Measurements from ENCODE around the gene NAALADL2. TPM values are rescaled to one million over a fixed set of nuclear protein-coding genes. Genes with fewer than 3 reads are reported as not detected.
"Not testable (repeated sequence)": the region's sequence is repeated elsewhere in the genome, so short reads cannot be mapped to it uniquely, and the experiment has no call there.

Gene NAALADL2
- polyA plus RNA-seq, 4 donors: 17.1 to 20.7 (median 18.0) TPM

DNA sequence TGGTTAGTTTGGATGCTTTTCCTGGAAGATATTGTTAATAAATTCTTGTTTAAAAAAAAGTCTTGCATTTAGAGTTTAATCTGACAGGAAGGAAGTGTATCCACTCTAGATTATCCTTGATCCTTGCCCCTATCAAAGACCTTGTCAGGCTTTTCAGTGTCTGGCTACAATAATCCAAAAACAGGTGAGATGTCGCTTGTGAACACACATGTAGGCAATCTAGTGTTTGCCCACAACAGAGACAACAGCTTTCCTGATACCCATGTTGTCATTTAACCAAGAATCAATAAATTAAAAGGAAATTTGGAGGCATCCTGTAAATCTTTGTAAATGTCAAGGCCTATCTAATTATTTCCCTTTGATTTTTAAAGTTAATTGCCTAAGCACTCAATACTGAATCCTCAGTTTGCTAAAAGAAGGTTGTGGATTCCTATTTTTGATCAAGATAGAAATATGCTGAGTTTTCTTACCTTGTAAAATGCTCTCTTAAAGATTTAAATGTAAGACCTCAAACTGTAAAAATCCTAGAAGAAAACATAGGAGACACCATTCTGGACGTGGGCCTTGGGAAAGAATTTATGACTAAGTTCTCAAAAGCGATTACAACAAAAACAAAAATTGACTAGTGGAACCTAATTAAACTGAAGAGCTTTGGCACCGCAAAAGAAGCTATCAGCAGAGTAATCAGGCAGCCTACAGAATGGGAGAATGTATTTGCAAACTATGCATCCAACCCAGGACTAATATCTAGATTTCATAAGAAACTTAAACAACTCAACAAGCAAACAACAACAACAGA lies 207.7 kb downstream of the NAALADL2 start:
- no peak for DNase-seq (ENCODE audit: low read depth in 4 of 4, low spot score in 2 of 4)

DNA sequence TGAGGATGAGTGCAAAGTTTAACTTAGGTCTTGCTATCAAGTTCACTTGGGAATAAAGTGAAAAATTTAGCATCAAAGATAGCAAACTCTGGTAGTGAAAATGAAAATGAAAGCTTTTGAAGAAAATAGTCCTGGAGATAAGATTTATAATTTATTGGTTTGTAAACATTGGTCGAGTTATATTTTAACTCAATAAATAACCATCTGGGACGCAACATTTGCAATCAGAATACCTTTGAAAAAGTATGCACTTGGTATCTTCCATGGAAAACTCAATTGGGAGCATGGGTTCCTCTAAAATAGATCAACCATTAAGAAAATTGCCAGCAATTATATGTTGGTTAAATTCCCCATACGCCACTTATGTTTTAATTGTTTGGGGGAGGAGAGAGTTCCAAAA lies 209.5 kb downstream of the NAALADL2 start:
- DNase-seq (ENCODE audit: low read depth in 4 of 4, low spot score in 2 of 4): no peak

DNA sequence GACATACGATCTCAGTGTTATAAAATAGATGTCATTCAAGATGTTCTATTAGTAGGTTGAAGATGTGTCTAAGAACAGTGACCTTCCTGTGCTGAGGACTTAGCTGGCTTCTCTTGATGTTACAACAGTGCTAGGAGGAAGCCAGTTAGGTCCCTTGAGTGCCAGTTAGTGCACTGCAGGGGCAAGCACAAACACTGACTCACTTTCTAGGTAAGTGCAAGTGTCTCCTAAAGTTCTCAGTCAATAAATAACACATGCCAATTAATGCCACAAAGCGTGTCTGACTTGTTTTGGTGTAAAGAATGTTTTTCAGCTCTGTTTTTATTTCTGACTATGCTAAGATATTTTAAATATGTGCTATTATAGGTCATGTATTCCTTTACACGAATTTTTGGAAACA lies 211.8 kb downstream of the NAALADL2 start:
- DNase-seq (ENCODE audit: low read depth in 4 of 4, low spot score in 2 of 4): no peak

DNA sequence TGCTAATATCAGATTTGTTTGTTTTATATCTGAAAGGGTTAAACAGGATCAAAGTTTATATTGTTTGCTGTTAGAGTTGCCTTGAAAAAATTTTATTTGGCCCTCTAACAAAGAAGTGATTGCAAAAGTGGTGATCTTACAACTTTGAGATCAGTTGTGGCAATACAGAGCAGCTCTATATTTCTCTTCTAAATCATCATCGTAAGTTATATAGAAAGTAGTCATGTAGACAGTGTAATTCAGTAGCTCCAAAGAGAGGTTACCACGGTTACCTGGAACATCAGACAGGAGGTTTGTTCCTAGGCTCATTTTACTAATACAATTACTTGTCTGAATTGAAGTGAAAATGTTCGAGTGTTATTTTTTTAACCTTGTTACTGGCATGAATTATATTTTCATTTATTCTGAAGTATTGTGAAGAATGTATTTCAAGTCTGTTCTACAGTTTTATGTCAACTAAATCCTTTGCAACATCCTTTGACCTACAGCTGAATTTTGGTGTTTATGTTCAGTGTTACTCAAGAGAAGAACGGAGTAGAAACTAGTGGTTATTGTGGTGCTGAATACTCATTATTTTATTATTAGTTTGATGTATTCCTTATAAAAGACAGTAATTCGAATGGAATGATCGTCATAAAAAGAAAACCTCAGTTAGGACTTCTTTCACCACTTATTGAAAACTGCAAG lies 214.2 kb downstream of the NAALADL2 start:
- DNase-seq (ENCODE audit: low read depth in 4 of 4, low spot score in 2 of 4): no peak

DNA sequence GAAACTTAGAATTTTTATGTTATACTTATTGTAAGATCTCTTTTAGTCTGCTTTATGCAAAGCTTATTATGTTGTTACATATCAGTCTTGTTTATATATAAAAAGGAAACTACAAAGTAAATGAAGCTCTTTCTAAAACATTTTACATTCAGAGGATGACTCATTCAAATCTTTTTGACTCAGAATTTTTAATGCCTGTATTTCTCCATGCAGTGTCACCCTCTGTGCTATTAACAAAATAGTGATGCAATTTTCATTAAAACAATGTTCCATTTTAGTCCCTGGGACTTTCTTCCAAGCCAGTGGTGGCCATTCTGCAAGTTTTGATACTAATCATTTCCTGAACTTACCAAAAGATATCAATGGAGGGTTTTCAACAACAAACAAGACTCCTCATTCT lies 216.1 kb downstream of the NAALADL2 start:
- no peak for DNase-seq (ENCODE audit: low read depth in 4 of 4, low spot score in 2 of 4)

DNA sequence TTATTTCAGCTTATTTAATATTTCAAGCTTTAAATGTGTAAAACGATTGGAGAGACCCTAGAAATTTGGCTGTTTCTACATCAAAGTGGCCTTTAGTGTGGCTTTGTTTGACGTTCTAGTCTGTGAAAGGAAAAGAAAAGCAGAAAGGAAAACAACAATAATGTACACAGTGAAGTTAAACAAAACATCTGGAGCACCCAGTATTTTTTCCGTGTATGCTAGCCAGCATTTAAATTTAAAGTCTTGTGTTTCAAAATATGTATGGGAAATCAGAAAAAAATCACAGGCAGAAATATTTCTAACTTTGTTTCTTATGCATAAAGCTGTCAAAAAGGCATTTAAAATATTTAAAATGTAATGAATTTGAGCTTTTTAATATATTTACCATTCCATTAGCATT lies 218.1 kb downstream of the NAALADL2 start:
- DNase-seq (ENCODE audit: low read depth in 4 of 4, low spot score in 2 of 4): peak in 2 of 4 donors; percentile 20 to 31

DNA sequence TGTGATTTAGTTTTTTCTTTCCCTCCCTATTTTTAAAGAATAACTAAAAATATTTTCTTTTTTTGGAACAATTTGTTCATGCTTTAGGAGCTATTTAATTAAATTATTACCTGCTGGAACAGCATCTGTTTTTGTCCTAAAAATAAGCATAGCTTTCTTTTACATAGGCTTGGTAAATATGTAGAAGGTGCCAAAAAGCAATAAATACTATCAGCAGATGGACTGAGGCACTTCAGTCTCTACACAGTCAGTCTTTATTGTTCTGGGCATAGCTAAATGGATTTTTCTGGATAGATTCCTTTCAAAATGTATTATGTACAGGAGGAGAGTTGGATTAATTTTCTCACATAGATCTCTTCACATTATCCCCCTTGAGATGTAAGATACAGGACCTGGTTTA lies 223.5 kb downstream of the NAALADL2 start:
- no peak for DNase-seq (ENCODE audit: low read depth in 4 of 4, low spot score in 2 of 4)

DNA sequence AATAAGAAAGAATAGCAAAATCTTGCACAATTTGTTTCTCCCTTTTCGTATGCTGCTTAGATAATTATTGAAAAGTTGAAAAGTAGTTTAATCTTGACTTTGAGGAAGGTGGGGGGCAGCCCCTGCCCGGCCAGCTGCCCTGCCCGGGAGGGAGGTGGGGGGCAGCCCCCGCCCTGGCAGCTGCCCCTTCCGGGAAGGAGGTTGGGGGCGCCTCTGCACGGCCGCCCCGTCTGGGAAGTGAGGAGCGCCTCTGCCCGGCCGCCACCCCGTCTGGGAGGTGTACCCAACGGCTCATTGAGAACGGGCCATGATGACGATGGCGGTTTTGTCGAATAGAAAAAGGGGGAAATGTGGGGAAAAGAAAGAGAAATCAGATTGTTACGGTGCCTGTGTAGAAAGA lies 228.0 kb downstream of the NAALADL2 start:
- DNase-seq (ENCODE audit: low read depth in 4 of 4, low spot score in 2 of 4): not testable (repeated sequence)

DNA sequence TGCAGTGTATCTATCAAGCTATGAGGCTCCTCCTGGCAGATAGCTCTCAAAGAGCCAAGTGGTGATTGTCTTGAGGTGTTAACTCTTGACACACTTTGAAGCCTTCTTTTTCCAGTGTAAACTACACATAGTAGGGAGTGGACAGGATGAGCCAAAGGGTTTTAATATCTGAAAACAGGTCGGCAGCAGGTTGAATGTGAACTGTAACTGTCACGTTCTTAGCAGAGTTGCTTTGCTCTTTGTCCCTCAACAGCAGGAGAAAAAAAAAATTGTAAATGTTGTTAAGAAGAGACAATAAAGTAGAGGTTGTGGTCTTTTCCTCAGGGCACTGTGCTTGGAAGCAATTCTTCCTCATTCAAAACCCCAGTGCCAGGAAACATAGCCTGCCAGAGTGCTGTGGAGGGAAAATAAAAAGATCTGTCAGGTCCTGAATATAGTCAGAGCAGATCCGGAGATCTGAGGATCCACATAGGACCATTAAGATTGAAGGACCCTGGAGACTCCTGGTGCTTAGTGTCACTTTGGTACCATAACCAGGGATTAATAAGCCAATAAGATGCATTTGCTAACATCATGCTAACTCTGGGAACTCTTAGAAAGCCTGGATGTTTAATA lies 229.7 kb downstream of the NAALADL2 start:
- no peak for DNase-seq (ENCODE audit: low read depth in 4 of 4, low spot score in 2 of 4)

DNA sequence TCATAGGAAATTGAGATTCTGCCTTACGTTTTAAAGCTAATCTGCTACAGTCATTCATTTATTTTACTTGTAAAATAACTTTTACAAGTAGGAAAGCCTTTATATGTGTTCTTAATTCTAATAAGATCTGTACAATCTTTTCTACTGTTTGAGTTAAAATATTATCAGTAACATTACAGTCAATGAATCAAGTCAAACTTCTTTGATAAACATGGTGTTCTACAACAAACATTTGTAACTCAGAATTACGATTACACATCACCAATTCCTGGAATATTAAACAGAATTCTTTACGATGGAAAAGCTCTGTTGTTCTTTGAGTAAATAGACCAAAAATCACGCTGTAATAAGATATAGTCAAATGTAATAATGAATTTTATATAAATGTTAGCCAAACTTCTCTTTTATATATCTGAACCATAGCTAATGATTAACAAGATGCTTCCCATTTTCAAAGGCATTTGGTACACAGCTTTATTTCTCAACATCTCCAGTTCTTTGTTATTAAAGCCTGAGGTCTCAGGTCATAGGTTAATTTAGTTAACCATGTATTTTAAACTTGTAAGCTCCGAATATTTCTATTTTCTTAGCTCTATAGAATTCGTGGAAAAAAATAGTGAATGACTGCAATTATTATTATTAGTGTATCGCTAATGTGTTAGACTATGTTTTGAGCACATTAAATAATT lies 232.4 kb downstream of the NAALADL2 start:
- no peak for DNase-seq (ENCODE audit: low read depth in 4 of 4, low spot score in 2 of 4)

DNA sequence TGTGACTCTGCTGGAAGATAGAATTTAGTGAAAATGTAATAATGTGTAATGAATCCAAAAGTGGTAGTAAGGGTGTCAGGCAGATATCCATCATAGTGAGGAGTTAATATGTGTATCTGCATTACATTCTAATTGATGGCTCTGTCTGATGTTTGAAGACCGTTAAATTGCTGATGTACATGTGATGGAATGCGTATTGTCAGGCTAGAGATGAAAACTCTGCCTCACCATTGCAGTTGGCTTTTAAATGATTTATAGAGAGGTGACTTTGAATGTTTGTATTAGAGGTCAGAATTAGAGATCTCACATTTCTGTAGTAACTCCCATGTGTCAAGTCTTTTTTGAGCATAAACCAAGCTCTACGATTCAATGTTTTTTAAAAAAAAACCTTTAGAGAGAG lies 234.6 kb downstream of the NAALADL2 start:
- no peak for DNase-seq (ENCODE audit: low read depth in 4 of 4, low spot score in 2 of 4)

DNA sequence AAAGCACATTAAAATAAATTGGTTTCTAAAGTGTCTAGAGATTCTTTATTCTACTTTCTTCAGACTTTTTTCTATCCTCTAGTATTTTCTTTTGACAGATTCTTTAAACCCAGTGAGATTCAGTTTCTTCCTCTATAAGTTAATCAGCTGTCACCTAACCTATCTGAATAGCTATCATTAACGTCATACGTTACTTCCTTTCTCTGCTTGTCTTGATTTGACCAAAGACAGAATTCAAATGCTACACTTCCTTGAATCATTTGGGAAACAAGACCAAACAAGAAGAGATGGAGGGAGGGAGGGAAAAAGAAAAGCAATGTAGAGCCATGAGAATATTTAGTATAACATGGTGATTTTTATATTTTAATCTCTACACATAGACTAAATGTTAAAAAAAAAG lies 235.2 kb downstream of the NAALADL2 start:
- no peak for DNase-seq (ENCODE audit: low read depth in 4 of 4, low spot score in 2 of 4)

DNA sequence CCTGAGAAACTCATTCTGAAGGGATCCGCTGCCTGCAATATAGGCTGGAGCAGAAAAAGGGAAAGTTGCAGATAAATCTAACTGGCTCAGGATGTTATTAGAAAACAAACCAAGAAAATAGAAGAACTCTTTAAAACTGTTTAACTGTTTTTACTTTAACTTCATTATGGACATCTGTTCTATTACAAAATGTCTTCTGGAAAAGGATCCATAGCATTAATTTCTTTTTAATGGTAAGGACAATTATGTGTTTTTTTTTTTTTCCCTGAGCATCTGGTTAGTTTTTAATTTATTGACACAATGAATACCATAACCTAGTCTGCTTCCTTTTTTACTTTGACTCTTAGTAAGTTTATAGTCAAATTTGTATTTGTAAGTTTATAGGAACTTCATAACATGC lies 239.5 kb downstream of the NAALADL2 start:
- DNase-seq (ENCODE audit: low read depth in 4 of 4, low spot score in 2 of 4): no peak

DNA sequence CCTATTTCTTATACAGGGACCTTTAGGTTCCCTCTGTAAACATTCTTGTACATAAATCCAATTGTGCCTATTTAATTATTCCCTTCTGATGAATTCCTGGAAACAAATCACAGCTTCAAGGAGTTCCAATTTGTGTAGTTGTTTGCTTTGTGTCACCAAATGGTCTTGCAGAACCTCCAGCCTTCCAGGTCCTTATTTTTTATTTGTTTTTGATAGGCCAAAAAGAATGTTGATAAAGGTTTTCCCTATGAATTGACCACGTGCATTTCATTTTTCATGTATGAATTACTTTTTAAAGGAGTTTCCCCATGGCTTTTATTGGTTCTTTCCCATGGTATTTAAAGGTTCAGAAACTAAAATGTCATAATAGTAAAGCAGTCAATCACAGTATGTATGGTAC lies 243.0 kb downstream of the NAALADL2 start:
- no peak for DNase-seq (ENCODE audit: low read depth in 4 of 4, low spot score in 2 of 4)

DNA sequence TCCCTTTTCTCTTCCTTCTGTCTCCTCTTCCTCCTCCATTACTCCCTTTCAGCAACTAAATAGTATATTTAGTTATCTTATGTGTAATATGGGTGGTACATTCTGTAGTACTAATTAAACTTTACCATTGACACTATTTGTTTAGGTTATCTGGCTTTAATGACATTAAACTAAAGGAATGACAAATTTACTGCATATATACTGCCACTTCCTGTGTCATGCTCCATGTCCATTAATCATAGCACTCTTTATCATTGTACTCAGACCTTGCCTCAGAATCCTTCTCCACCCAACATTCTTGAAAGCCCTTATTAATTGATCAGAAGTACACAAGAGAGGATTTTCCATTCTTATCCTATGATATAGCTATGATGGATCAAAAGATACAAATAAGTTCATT lies 244.2 kb downstream of the NAALADL2 start:
- DNase-seq (ENCODE audit: low read depth in 4 of 4, low spot score in 2 of 4): no peak

DNA sequence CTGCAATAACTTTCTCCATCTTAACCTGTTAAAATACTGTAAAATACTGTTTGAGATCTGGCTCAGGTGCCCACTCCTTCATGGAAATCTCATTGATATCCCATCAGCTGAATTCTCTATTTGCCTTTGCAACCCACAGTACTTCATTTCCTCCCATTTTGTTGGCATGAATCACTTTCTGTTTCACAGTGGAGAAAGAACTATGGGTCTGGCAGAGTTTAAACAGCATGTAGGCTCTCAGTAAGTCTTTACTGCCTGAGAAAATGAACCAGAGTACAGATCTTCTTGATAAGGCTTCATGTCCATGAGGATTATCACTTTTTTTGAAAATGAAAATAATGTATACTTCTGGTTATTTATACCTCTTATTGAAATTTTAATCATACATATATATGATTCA lies 245.9 kb downstream of the NAALADL2 start:
- no peak for DNase-seq (ENCODE audit: low read depth in 4 of 4, low spot score in 2 of 4)

DNA sequence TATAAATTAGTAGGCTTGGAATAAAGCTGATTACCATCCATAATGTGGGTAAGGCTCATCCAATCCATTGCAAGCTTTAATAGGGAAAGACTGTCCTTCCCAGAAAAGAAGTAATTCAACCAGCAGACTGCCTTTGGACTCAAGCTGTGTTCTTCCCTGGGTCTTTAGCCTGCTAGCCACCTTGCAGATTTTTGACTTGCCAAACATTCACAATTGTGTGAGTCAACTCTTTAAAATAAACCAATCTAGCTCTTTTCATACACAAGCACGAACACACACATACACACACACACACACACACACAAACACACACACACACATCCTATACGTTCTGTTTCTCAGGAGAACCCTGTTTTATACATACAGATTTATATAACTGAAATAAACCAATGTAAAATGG lies 248.1 kb downstream of the NAALADL2 start:
- no peak for DNase-seq (ENCODE audit: low read depth in 4 of 4, low spot score in 2 of 4)

DNA sequence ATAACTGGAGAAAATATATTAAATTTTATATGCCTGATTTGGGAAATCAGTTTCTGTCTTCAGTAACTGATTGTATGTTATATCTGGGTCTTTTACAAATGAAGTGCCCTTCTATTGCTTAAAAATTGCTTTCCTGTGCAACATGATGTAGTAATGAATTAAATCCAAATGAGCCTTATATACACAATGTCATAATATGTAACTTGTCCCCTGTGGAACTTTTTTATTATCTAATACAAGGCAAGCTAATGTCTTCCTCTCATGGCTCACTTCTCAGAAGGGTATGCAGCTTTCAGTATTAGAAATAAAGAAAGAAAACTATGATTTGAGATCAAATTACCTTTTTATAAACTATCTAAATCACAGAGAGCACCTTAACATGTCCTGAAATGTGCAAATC lies 248.9 kb downstream of the NAALADL2 start:
- DNase-seq (ENCODE audit: low read depth in 4 of 4, low spot score in 2 of 4): no peak

DNA sequence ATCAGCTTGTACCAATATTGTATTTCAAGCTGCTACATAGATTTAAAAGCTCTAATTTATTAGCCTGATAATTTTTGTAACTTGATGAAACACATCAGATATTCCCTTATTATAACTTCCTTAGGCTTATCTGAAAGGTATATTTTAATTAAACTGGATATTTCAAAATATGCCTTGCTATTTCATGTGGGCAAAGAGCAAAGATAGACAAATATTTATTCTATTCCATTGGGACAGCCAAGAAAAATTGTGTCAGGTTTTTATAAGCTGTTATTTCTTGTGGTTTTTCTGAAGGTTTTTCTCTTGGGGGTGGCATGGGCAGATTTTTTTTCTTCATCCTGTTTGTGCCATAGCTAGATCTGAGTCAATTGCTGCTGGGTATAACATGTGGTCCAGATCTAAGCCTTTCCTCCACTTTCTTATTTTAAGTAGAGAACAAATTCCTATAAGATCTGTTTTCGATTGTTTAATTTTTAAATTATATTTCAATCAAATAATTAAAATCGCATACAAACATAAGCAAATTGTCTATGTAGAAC lies 249.5 kb downstream of the NAALADL2 start:
- no peak for DNase-seq (ENCODE audit: low read depth in 4 of 4, low spot score in 2 of 4)

DNA sequence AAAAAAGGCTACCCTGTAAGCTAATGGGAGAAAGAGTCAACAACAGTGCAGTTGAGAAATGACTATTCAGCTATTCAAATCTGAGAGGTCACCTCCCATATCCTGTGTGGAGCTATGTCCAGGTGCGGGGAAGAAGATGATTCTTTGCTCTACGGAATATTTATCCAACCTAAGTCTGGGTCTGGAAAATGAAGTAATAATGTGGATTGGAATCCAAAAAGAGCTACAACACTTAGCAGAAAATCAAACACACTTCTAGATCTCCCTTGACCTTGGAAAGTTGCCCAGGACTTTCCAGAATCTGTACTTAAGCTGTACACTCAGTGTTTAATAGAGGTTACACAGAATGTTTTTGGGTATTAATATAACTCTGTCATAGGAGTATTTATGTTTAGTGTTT lies 251.9 kb downstream of the NAALADL2 start:
- DNase-seq (ENCODE audit: low read depth in 4 of 4, low spot score in 2 of 4): no peak

DNA sequence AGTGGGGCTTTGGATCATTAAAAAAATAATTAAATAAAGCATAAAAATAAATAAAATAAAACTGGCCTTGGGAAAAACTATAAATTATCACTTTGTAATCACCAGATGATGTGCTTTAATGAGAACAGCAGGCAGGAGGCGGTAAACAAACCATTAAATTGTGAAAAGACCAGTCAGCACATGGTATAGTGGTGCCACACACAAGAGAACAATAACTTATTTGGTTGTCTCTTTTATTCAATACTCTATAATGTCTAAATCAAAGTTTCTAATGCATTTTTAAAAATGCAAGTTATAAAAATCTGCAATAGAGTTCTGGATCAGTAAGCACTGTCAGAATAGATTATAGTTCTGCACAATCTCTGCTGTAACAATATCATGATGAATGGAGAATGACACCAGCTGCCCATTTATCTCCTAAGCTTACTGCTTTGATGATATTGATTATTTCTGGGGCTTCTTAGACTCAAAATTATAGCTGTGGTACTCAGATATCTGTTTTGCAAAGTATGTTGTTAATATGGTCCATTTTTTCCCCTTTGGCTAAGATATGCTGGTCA lies 259.3 kb downstream of the NAALADL2 start:
- DNase-seq (ENCODE audit: low read depth in 4 of 4, low spot score in 2 of 4): no peak
